ENCODE data around the gene STXBP4.

STXBP4 gene, protein sequence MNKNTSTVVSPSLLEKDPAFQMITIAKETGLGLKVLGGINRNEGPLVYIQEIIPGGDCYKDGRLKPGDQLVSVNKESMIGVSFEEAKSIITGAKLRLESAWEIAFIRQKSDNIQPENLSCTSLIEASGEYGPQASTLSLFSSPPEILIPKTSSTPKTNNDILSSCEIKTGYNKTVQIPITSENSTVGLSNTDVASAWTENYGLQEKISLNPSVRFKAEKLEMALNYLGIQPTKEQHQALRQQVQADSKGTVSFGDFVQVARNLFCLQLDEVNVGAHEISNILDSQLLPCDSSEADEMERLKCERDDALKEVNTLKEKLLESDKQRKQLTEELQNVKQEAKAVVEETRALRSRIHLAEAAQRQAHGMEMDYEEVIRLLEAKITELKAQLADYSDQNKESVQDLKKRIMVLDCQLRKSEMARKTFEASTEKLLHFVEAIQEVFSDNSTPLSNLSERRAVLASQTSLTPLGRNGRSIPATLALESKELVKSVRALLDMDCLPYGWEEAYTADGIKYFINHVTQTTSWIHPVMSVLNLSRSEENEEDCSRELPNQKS

DNA sequence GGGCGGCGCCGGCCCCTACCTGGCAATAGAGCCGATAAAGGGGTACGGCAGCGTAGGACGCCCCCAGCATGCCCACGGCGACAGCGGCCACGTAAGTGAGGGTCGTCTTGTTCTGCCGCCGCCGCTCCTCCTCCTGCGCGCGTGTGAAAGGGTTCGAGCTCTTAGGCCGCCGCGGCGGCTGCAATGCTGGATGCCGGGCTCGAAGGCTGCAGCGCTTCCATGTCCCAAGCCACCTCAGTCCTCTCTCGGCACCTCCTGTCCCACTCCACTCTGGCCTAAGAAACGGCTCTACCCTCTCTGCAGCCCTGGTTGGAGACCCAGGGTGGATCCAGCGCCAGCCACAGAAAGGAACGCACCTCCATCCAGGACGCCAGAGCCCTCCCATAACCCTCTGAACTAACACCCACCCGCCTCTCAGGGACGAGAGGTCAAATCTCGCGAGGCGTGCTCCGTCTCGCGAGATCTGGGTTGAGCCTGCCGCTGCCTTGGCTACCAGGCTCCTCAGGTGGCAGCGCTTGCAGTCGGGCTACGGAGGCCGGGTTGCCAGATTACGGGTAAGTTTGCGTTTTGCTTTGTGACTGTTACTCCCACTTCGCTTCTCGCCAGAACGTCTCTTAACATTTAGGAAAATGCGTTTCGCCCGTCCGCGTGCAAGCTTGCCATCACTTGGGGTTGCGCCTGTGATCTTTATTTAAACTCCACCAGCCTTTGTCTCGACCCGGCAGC, at the start of gene STXBP4, which contains the start of gene COX11:
Gene STXBP4, plus strand, starts transcription at position 504 of the 726 bp plus-strand sequence. CDS start 17,455 bp downstream, outside the sequence.
Gene COX11, minus strand, starts transcription at position 393 of the 726 bp plus-strand sequence. Its CDS starts 8 bp downstream, at position 385.
- H3K27me3 ChIP-seq (ENCODE audit: insufficient read depth, insufficient read length): no peaks in the 10 kb centered on the region
- H3K4me3 ChIP-seq (ENCODE audit: insufficient read length, low read depth): peak within 1 kb of the TSS; percentile 98
- H3K9me3 ChIP-seq (ENCODE audit: insufficient read depth, low read length): no peaks in the 10 kb centered on the region
- peak; percentile 90 for DNase-seq (ENCODE audit: low read depth, low spot score)
- peaks cover 42% of the 10 kb centered on the region for H3K36me3 ChIP-seq (ENCODE audit: insufficient read depth, insufficient read length, low read length)
- peak within 1 kb of the TSS; percentile 98 for H3K9ac ChIP-seq (ENCODE audit: insufficient read length, low read depth)
- TF ChIP-seq ZNF274 (IDR thresholded peaks at IDR 0.05; ENCODE audit: low read depth, low read length) (no peak), YY1 (IDR thresholded peaks at IDR 0.05; ENCODE audit: insufficient read depth, insufficient read length) (no peak), SUZ12 (IDR thresholded peaks at IDR 0.05; ENCODE audit: extremely low read depth, insufficient read depth, insufficient read length) (no peak)
- H3K4me1 ChIP-seq (ENCODE audit: insufficient read depth, insufficient read length): no peaks in the 10 kb centered on the region

DNA sequence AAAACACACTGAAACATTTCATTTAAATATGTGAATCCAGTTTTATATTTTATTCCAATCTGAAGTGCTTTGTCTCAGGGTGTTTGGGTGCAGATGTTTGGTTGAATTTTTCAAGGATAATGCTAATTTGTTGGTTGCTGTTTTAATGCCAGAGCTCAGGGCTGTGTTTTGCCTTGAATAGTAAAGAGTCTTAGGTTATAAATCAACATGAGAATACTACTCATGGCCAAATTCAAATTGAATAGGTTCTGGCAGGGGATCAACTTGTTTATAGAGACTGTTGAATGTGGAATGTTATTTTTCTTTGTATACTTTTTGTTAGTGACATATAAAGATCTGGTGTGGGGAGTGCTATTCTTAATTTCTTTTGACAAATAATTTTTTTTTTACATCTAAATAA, 49.1 kb upstream of the STXBP4 start:
- DNase-seq (ENCODE audit: low read depth, low spot score): no peak
- peaks cover 65% of the 10 kb centered on the region for H3K36me3 ChIP-seq (ENCODE audit: insufficient read depth, insufficient read length, low read length)
- H3K27me3 ChIP-seq (ENCODE audit: insufficient read depth, insufficient read length): no peaks in the 10 kb centered on the region
- no peak overlapping the region for H3K4me3 ChIP-seq (ENCODE audit: insufficient read length, low read depth)
- no peak overlapping the region for H3K9ac ChIP-seq (ENCODE audit: insufficient read length, low read depth)
- H3K9me3 ChIP-seq (ENCODE audit: insufficient read depth, low read length): peaks cover 19% of the 10 kb centered on the region
- TF ChIP-seq SUZ12 (IDR thresholded peaks at IDR 0.05; ENCODE audit: extremely low read depth, insufficient read depth, insufficient read length): no peak
- TF ChIP-seq YY1 (IDR thresholded peaks at IDR 0.05; ENCODE audit: insufficient read depth, insufficient read length): no peak
- TF ChIP-seq ZNF274 (IDR thresholded peaks at IDR 0.05; ENCODE audit: low read depth, low read length): no peak
- no peaks in the 10 kb centered on the region for H3K4me1 ChIP-seq (ENCODE audit: insufficient read depth, insufficient read length)

DNA sequence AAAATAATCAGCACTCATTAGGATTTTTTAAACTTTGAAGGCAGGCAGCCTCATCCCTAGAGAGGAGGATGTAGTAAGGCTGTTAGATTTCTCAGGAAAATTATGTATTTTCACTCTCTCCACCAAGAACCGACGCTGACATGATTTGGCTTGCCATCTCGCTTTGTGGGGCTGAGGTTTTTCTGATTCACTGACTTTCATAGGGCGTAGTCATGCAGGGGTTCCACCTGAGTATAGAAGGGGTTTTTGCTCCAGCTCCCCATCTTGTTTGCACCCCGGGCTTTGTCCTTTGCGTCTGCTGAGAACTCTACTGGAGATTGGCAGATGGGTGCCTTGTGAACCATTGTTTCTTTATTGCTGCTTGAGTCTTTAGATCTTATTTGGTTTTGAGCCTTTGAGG, 47.7 kb upstream of the STXBP4 start:
- TF ChIP-seq SUZ12 (IDR thresholded peaks at IDR 0.05; ENCODE audit: extremely low read depth, insufficient read depth, insufficient read length) (no peak), ZNF274 (IDR thresholded peaks at IDR 0.05; ENCODE audit: low read depth, low read length) (no peak), YY1 (IDR thresholded peaks at IDR 0.05; ENCODE audit: insufficient read depth, insufficient read length) (no peak)
- H3K9me3 ChIP-seq (ENCODE audit: insufficient read depth, low read length): peaks cover 14% of the 10 kb centered on the region
- no peak overlapping the region for H3K9ac ChIP-seq (ENCODE audit: insufficient read length, low read depth)
- no peaks in the 10 kb centered on the region for H3K27me3 ChIP-seq (ENCODE audit: insufficient read depth, insufficient read length)
- no peak for DNase-seq (ENCODE audit: low read depth, low spot score)
- H3K4me3 ChIP-seq (ENCODE audit: insufficient read length, low read depth): no peak overlapping the region
- H3K4me1 ChIP-seq (ENCODE audit: insufficient read depth, insufficient read length): no peaks in the 10 kb centered on the region
- peaks cover 62% of the 10 kb centered on the region for H3K36me3 ChIP-seq (ENCODE audit: insufficient read depth, insufficient read length, low read length)

DNA sequence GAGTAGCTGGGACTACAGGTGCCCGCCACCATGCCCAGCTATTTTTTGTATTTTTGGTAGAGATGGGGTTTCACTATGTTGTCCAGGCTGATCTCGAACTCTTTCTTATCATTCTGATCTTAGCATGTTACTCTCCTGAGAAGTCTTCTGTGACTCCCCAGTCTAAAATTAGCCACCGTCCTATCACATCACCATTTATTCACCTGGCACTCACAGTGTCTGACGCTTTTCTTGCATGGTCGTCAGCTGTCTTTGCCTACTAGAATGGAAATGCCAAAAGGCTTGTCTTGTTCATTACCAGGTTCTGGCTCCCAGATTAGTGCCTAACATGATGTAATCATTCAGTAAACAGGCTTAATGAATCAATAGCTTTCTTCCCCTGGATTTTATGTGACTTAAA, 44.2 kb upstream of the STXBP4 start:
- no peaks in the 10 kb centered on the region for H3K9me3 ChIP-seq (ENCODE audit: insufficient read depth, low read length)
- TF ChIP-seq ZNF274 (IDR thresholded peaks at IDR 0.05; ENCODE audit: low read depth, low read length) (no peak), SUZ12 (IDR thresholded peaks at IDR 0.05; ENCODE audit: extremely low read depth, insufficient read depth, insufficient read length) (no peak), YY1 (IDR thresholded peaks at IDR 0.05; ENCODE audit: insufficient read depth, insufficient read length) (no peak)
- no peak overlapping the region for H3K4me3 ChIP-seq (ENCODE audit: insufficient read length, low read depth)
- no peak for DNase-seq (ENCODE audit: low read depth, low spot score)
- no peak overlapping the region for H3K9ac ChIP-seq (ENCODE audit: insufficient read length, low read depth)
- H3K27me3 ChIP-seq (ENCODE audit: insufficient read depth, insufficient read length): no peaks in the 10 kb centered on the region
- peaks cover 51% of the 10 kb centered on the region for H3K36me3 ChIP-seq (ENCODE audit: insufficient read depth, insufficient read length, low read length)
- no peaks in the 10 kb centered on the region for H3K4me1 ChIP-seq (ENCODE audit: insufficient read depth, insufficient read length)

DNA sequence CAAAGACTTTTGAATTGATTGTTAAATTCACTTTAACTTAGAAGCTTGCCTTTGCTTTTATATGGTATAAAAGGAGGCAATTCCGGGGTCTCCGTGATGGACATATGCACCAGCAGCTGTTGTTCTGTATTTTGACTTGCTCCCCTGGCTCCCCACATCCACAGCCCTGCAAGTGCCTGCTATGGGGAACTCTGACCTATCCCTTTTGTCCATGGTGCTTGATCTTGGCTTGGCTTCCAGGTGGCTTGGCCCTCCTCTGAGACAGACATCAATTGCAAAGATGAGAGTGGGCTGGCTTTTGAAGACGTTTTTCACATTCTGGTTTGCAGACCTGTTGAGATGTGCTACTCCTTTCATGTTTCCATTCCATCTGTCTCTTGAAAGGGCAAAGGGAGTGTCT, 41.0 kb upstream of the STXBP4 start:
- no peak for DNase-seq (ENCODE audit: low read depth, low spot score)
- H3K4me1 ChIP-seq (ENCODE audit: insufficient read depth, insufficient read length): no peaks in the 10 kb centered on the region
- H3K4me3 ChIP-seq (ENCODE audit: insufficient read length, low read depth): no peak overlapping the region
- H3K27me3 ChIP-seq (ENCODE audit: insufficient read depth, insufficient read length): no peaks in the 10 kb centered on the region
- no peaks in the 10 kb centered on the region for H3K9me3 ChIP-seq (ENCODE audit: insufficient read depth, low read length)
- H3K9ac ChIP-seq (ENCODE audit: insufficient read length, low read depth): no peak overlapping the region
- TF ChIP-seq SUZ12 (IDR thresholded peaks at IDR 0.05; ENCODE audit: extremely low read depth, insufficient read depth, insufficient read length): no peak
- TF ChIP-seq ZNF274 (IDR thresholded peaks at IDR 0.05; ENCODE audit: low read depth, low read length): no peak
- TF ChIP-seq YY1 (IDR thresholded peaks at IDR 0.05; ENCODE audit: insufficient read depth, insufficient read length): no peak
- H3K36me3 ChIP-seq (ENCODE audit: insufficient read depth, insufficient read length, low read length): peaks cover 61% of the 10 kb centered on the region

DNA sequence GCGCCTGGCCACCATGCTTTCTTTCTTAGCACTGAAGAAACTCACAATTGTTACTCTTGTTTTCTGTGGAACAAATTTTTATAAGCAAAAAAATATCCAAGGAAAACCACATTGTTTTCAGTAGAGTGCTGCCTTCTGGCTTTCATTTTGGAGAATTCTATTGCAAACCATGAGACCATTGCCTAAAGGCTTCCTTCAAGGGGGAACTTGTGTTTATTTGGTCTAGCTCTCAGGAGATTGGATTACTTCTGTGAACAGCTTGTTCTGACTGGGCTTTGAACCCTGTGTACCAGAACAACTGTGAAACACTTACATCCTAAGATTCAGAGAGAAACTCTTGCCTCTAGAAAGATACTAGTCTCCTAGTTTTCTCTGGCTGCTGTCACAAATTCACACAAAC, 35.9 kb upstream of the STXBP4 start:
- no peak for DNase-seq (ENCODE audit: low read depth, low spot score)
- Histone ChIP-seq H3K9ac (ENCODE audit: insufficient read length, low read depth) (no peak overlapping the region), H3K36me3 (ENCODE audit: insufficient read depth, insufficient read length, low read length) (peaks cover 67% of the 10 kb centered on the region), H3K4me1 (ENCODE audit: insufficient read depth, insufficient read length) (no peaks in the 10 kb centered on the region), H3K4me3 (ENCODE audit: insufficient read length, low read depth) (no peak overlapping the region), H3K9me3 (ENCODE audit: insufficient read depth, low read length) (no peaks in the 10 kb centered on the region), H3K27me3 (ENCODE audit: insufficient read depth, insufficient read length) (no peaks in the 10 kb centered on the region)
- no peak for TF ChIP-seq SUZ12 (IDR thresholded peaks at IDR 0.05; ENCODE audit: extremely low read depth, insufficient read depth, insufficient read length)

DNA sequence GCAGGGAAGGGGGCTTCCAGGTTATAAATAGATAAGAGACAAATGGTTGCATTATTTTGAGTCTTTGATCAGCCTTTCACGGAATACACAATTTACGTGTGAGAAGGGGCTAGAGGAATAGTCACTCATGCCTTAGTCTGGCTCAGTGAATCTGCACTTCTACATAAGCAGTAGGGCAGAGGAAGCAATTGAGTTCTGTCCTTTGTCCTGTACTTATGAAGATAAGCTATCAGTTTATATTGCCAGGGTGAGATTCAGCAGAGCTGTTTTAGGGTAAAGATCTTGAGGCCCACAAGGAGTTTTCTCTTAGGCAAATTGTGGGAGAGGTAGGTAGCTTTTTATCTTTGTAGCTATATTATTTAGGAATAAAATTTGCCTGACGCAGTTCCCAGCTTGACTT, 34.6 kb upstream of the STXBP4 start:
- H3K9ac ChIP-seq (ENCODE audit: insufficient read length, low read depth): no peak overlapping the region
- peaks cover 64% of the 10 kb centered on the region for H3K36me3 ChIP-seq (ENCODE audit: insufficient read depth, insufficient read length, low read length)
- no peak overlapping the region for H3K4me3 ChIP-seq (ENCODE audit: insufficient read length, low read depth)
- DNase-seq (ENCODE audit: low read depth, low spot score): no peak
- H3K4me1 ChIP-seq (ENCODE audit: insufficient read depth, insufficient read length): no peaks in the 10 kb centered on the region
- H3K27me3 ChIP-seq (ENCODE audit: insufficient read depth, insufficient read length): no peaks in the 10 kb centered on the region
- TF ChIP-seq SUZ12 (IDR thresholded peaks at IDR 0.05; ENCODE audit: extremely low read depth, insufficient read depth, insufficient read length): no peak
- no peak for TF ChIP-seq ZNF274 (IDR thresholded peaks at IDR 0.05; ENCODE audit: low read depth, low read length)
- TF ChIP-seq YY1 (IDR thresholded peaks at IDR 0.05; ENCODE audit: insufficient read depth, insufficient read length): no peak
- H3K9me3 ChIP-seq (ENCODE audit: insufficient read depth, low read length): no peaks in the 10 kb centered on the region
